ENCODE data around the gene ZBTB48.
A peak's percentile ranks its signal among the peaks of the same experiment; 100 is the strongest.
"Not testable (repeated sequence)": the region's sequence is repeated elsewhere in the genome, so short reads cannot be mapped to it uniquely, and the experiment has no call there.

ZBTB48 gene

GRCh38 chr1:6592441-6592840 lies 12.6 kb downstream of the ZBTB48 start:
- DNase-seq (ENCODE audit: low read depth) = no peak

- no peak for DNase-seq (ENCODE audit: low read depth)
These were observed 13.2 kb downstream of the ZBTB48 start for GRCh38 chr1:6592865-6593593.

DNA sequence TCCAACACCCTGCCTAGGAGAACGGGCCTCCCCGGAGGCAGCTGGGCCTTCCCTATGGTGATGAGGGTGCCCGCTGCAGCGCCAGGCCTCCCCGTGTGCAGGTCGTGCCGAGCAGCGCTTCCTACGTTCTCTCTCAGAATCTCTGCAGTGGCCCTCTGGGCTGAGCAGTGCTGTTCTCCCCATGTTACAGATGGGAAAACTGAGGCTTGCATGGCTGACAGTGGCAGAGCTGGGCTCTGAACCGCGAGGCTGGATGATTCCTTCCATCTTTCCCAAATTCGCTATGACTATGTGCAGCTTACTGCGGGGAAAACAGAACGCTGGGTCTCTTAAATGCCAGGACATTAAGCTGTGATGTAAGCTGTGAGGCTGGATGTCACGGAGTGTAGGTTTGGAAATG lies 14.0 kb downstream of the ZBTB48 start:
- no peak for DNase-seq (ENCODE audit: low read depth)

DNA sequence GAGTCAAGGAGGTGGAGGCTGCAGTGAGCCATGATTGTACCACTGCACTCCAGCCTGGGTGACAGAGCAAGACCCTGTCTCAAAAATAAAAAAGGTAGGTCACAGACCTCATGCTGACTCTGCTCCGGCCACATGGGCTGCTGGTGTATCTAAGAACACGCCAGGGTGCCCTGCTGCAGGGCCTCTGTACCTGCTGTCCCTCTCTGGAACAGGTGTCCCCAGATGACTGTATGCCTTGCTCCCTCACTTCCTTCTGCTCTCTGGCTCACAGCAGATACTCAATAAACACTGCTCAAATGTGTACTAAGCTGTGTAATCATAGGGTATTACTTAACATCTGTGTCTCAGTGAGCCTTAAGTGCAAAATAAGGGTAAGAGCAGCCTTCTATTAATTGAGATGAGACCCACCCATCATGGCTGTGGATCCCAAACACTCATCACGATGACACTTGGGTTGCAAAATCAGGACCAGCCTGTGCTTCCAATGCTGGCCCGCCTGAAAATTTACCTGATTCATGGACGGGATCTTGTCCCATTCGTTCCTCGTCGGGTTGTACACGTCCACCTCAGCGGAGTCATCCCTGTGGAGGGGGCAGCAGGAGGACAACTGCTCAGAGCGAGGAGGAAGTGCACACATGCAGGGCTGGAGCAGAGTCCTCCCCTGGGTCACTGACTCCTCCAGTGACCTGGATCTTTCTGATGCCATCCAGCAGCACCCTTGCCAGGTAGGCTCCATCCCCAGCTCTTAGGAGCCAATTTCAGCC lies 15.4 kb downstream of the ZBTB48 start:
- DNase-seq (ENCODE audit: low read depth) = no peak

GRCh38 chr1:6596351-6596750 lies 16.6 kb downstream of the ZBTB48 start:
- DNase-seq (ENCODE audit: low read depth) = no peak

DNA sequence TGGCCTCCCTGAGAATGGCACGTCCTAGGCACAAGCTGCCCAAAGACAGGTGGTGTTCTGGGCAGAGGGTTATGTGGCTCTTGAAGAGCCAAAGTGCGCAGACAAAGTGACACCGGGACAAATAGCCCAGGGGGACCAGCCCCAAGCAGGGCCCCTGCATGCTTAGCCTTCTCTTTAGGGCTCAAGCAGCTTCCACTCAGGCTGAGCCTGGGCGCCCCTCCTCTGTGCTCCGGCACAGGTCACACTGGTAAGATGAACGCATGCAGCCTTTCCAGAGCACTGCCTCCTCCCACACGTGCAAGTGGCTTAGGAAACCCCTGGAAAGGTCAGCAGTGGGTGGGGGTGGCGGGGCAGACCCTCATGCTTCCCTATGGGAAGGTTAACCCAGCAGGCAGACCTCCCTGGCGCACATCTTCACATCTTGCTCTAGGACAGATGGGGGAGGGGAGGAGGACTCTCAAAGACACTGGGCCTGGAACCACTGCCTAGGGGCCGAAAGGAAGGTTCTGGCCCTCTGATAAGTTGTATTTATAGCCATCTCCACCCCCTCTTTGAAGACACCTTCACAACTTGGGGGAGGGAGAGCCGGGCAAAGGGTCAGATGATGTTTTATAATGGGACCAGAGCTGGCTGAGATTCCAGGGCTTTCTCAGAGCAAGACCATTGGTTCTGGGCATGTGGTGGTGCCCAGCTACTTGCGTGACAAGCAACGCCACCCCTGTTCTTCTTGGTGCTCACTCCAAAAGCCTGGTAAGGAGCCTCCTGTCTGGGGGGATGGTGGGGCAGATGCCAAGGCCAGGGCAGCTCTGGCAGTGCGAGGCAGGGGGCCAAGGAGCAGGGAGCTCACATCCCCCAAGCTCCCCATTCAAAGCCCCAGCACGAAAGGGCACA lies 17.3 kb downstream of the ZBTB48 start:
- no peak for DNase-seq (ENCODE audit: low read depth)

DNA sequence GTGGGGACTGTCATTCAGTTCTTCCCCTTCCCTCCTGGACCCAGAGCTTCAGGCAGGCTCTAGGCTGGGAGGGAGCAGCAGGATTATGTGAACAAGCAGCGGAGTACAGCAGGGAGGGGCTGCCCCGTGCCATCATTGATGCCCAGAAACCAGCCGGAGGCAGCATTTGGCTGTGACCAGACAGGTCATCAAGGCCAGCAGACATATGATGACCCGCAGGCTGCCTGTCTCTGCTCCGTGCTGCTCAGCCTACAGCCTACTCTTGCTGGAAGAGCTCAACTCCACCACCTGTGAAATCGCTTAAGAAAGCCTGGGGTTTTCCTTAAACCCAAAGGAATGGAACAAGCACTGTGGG lies 18.0 kb downstream of the ZBTB48 start:
- DNase-seq (ENCODE audit: low read depth) = no peak

- DNase-seq (ENCODE audit: low read depth) = no peak
These were observed 19.6 kb downstream of the ZBTB48 start for GRCh38 chr1:6599141-6599975.

GRCh38 chr1:6599991-6600390 lies 20.2 kb downstream of the ZBTB48 start:
- not testable (repeated sequence) for DNase-seq (ENCODE audit: low read depth)

GRCh38 chr1:6600410-6601048 lies 20.7 kb downstream of the ZBTB48 start:
- DNase-seq (ENCODE audit: low read depth) = no peak

GRCh38 chr1:6601049-6601922 lies 21.5 kb downstream of the ZBTB48 start:
- no peak for DNase-seq (ENCODE audit: low read depth)

DNA sequence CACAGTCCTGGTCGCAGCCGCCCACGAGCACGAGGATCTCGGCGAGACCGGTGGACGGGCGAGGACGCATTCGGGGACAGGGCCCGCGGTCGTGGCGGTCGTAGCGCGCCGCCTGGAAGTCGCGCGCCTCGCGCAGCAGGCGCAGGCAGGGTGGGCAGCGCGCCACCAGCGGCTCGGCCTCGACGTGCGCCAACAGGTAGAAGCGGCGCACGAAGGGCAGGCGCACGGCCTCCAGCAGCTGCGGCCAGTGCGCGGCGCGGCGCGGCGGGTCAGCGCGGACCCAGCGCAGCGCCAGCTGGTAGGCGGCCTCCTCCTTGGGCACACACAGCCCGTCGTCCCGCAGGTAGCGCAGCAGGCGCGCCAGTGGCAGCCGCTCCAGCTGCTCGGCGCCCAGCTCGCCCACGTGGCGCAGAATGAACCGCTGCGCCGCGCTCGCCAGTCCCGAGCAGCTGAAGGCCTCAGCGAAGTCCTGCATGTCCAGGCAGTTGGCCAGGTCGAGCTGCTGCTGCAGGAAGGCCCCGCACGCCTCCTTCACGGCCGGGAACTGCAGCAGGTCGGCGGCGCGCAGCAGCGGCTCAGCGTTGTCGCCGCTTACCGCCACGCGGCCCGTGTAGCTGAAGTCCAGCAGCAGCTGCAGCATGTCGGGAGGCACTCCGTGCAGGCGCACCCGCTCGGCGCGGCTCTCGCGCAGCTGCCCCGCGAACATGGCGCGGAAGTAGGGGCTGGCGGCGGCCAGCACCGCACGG lies 22.3 kb downstream of the ZBTB48 start:
- no peak for DNase-seq (ENCODE audit: low read depth)

- peak; percentile 82 for DNase-seq (ENCODE audit: low read depth)
These were observed 23.0 kb downstream of the ZBTB48 start, which contains the start of gene KLHL21 for GRCh38 chr1:6602669-6603237. TSS of gene KLHL21 (minus strand) at chr1:6602869. CDS start at chr1:6602817, 52 bp downstream.

GRCh38 chr1:6603238-6603914 lies 23.6 kb downstream of the ZBTB48 start:
- DNase-seq (ENCODE audit: low read depth) = no peak

DNA sequence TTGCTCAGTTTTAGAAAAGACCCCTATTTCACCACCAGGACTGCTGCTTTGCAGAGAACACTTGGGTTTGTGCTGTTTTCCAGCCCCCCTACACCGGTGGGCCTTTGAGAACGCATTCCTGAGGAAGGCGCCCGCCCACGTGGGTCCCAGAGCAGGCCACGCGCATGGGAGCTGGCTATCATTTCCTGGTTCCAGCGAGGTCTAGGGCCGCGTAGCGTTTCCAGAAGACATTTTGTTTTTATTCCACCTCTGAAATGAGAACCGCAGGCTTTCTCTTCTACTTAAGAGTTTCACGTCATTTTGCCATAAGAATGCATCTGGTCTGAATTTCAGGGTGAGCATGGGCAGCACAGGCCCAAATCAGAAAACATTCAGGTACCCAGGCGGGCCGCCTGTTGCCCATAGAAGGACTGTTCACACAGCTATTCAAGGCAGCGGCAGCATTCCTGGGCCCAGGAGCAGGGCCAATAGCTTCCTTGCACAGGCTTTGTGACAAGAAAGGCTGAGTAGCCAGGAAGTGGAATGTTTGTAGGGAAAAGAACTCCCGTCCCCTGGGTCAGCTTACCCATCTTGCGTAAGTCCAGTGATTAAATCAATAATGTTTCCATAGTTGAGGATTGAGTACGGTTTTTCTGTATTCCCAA lies 24.2 kb downstream of the ZBTB48 start:
- no peak for DNase-seq (ENCODE audit: low read depth)

GRCh38 chr1:6612641-6613360 lies 33.0 kb downstream of the ZBTB48 start:
- no peak for DNase-seq (ENCODE audit: low read depth)

DNA sequence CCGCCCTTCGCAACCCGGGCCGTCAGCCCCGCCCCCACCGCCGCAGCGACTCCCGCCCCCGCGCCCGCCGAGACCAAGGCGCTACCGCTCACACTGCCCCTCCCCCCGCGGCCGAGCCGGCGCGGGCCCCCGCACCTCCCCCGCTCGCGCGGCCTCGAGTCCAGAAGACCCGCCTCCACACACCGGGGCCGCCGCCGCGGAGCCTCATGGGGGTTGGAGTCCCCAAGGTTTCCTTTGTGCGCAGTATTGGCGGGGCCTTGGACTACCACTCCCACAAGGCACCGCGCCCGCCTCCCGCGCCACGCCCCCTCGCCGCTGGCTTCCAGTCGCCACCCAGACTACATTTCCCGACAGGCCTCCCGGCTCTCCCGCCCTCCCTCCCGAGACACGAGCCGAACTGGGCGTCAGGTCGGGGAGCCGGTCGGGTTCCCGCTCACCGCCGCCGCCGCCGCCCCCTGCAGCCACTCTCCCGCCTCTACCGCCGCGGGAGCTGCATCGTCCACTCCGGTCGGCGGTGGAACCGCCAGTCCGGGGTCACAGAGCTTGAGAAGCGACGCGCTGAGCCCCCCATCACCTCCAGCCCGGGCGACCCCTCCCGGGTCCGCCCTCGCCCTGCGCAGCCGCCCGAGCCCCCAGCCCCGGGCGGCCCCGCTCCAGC lies 33.7 kb downstream of the ZBTB48 start, which contains the start of gene PHF13:
PHF13 (plus strand) TSS at position 371 of the 658 bp plus-strand sequence. CDS start 336 bp downstream, outside the sequence.
- peak; percentile 99 for DNase-seq (ENCODE audit: low read depth)
